Adipocyte (in vitro differentiated cells): ENCODE measurements around the gene BEGAIN.

Source experiments
- DNase-seq: peaks from one replicate; pipeline ENCODE4 v3.0.0-alpha.2; 2015; ENCODE audit warnings: low read depth
- H3K27me3 ChIP-seq: replicated peaks from 2 replicates; pipeline ENCODE4 v1.7.0; 2013; ENCODE audit warnings: mild to moderate bottlenecking, low read length, moderate library complexity; ENCODE audit not compliant: control insufficient read depth, insufficient read depth
- H3K36me3 ChIP-seq: 2 replicates; pipeline ENCODE4 v1.7.0; 2013; ENCODE audit warnings: low read length, mild to moderate bottlenecking, moderate library complexity; ENCODE audit not compliant: control insufficient read depth, insufficient read depth, severe bottlenecking
- H3K4me1 ChIP-seq: 2 replicates; pipeline ENCODE4 v1.7.0; 2013; ENCODE audit warnings: mild to moderate bottlenecking, low read length, moderate library complexity; ENCODE audit not compliant: control insufficient read depth, insufficient read depth
- H3K4me3 ChIP-seq: 2 replicates; pipeline ENCODE4 v1.7.0; 2013; ENCODE audit warnings: mild to moderate bottlenecking, low read length, moderate library complexity
- H3K9ac ChIP-seq: 2 replicates; pipeline ENCODE4 v1.7.0; 2013; ENCODE audit warnings: mild to moderate bottlenecking, low read length, moderate library complexity
- H3K9me3 ChIP-seq: 2 replicates; pipeline ENCODE4 v1.7.0; 2013; ENCODE audit warnings: mild to moderate bottlenecking, low read length, moderate library complexity; ENCODE audit not compliant: control insufficient read depth

The BEGAIN gene

DNA sequence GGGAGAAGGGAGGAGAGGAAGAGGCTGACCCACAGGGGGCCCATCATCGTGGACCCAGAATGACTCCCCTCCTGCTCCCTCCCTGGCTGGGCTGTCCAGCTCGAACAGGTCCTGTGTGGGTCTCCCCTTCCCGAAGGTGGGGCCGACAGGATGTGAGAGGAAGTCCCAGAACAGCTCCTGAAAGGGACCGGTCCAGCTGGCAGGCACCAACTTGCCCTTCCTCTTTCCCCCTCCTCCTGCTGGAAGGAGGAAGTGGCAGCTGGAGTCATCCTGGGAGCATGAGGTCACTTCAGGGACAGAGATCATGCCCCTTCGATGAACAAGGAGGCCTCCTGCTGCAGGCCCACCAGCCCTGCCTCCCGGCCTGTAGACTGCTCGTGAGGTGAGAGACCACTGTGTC, 35.0 kb upstream of the BEGAIN start:
- H3K36me3 ChIP-seq = no peaks in the 10 kb centered on the region
- peaks cover 83% of the 10 kb centered on the region for H3K27me3 ChIP-seq
- H3K4me1 ChIP-seq = peaks cover 6% of the 10 kb centered on the region
- H3K4me3 ChIP-seq = no peak overlapping the region
- no peak overlapping the region for H3K9ac ChIP-seq
- no peak for DNase-seq
- H3K9me3 ChIP-seq = peaks cover 23% of the 10 kb centered on the region

DNA sequence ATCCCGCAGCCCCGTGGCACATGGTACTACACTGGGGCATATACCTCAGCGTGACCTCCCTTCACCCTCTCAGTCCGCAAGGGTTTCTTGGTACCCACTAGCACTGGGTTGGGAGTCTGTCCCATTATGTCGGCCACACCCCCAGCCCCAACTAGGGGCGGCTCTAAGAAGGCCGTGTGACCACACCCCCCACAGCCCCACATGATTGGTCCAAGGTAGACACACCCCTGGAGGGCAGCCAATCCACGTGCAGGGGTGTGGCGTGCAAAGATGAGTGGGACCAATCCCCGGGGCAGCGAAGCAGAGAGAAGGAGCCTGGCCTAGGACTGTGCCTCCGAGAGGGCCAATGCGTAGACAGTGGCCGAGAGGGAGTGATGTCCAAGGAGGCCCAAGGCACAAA, 34.6 kb upstream of the BEGAIN start:
- Histone ChIP-seq H3K4me1 (peaks cover 6% of the 10 kb centered on the region), H3K4me3 (no peak overlapping the region), H3K9me3 (peaks cover 19% of the 10 kb centered on the region), H3K9ac (no peak overlapping the region), H3K36me3 (no peaks in the 10 kb centered on the region), H3K27me3 (peaks cover 83% of the 10 kb centered on the region)
- no peak for DNase-seq

DNA sequence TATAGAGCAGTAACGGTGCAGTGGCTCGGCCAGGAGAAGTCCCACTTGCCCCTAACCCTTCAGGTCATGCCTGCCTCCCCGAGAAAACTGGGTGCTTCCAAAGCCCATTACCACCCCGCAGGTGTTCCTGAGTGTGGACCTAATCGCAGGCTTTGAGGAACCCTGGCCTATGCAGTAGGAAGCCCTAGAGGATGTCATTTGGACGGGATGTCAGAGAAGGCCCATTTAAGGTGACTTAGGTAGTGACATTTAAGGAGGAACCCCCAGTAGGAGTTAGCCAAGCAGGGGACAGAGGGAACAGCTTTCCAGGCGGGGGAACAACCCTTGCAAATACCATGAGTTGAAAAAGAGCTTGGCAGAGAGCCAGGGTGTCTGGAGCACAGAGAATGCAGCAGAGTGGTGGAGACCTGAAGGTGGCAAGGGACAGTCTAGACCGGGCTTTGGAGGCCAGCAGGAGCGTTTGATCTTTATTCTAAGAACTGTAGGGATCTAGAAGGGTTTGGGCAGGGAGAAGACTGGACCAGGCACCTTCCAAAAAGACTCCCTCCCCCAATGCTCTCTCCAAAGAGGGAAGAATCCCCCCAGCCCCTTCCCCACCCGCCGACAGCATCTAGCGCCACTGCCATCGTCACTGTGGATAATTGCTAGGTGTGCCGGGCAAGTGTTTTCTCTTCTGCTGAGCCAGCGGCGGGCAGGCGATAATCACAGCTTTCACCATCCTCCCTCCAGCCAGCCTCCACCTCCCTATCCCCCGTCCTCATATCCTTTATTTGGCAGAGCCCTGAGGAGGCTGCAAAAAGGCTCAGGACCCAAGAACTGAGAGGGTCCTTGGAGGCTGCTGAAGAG, 33.3 kb upstream of the BEGAIN start:
- Histone ChIP-seq H3K9ac (no peak overlapping the region), H3K36me3 (no peaks in the 10 kb centered on the region), H3K27me3 (peaks cover 81% of the 10 kb centered on the region), H3K4me3 (no peak overlapping the region), H3K9me3 (peaks cover 6% of the 10 kb centered on the region), H3K4me1 (peaks cover 6% of the 10 kb centered on the region)
- no peak for DNase-seq

DNA sequence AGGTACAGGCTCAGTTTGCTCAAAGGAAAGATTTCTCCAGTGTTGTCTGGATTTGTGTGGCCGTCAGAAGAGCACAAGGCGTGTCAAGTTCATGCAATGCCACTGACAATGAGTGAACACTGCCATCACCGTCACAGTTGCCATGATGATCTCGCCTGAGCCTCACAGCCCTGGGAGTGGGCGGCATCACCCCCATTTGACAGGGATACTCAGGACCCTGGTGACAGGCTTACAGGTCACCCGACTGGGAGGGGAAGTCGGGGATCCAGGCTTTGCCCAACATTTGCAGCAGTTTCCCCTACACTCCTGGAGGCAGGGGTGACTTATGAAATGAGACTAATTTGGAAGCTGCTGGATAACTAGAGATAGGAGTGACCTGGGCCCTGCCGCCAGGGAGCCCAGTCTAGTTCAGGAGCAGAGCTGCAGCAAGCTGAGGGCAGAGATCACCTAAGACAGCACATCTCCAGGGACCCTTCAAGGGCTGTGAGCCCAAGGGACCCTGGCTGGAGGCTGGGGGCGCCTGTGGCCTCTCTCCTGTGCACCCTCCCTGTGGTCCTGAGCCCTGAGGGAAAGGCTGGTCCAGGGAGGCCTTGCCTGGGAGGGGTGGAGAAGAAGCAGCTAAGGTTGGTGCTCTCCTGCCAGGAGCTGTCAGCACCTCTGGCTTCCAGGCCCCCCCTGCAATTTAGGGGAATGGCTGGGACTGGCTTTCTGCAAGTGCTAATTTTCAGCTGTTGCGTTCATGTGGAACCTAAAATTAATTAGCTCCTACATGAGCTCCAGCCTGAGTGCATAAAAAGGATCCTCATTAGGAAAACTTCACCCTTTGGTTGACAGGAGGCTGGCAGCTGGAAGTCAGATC, 32.4 kb upstream of the BEGAIN start:
- DNase-seq = no peak
- Histone ChIP-seq H3K9me3 (no peaks in the 10 kb centered on the region), H3K36me3 (no peaks in the 10 kb centered on the region), H3K9ac (no peak overlapping the region), H3K27me3 (peaks cover 78% of the 10 kb centered on the region), H3K4me1 (peaks cover 6% of the 10 kb centered on the region), H3K4me3 (no peak overlapping the region)

DNA sequence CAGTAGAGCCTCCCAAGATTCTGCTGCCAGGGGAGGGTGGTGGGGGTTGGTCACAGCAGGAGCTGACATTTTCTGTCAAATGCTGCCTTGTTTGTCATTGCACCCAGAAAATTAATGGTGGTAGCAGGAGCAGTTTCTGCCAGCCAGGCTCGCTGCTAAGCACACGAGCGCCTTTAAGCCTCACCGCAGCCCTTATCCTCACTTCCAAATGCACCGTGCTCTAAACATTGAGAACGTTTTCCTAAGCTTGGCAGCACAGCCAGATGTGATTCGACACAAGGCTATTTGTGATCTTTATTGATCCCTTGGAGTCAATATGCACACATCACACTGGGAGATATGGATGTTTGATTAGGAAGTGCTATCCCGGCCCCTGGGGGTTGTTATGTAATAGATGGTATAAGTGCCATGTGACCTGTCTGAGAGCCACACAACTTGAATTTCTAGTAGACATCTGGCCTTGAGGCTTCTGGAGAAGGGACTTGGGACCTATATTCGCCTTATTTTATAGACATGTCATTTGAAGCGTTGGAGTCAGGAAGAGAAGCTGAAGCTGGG, 31.6 kb upstream of the BEGAIN start:
- no peak overlapping the region for H3K9ac ChIP-seq
- H3K4me3 ChIP-seq = no peak overlapping the region
- H3K9me3 ChIP-seq = no peaks in the 10 kb centered on the region
- no peaks in the 10 kb centered on the region for H3K36me3 ChIP-seq
- DNase-seq = no peak
- H3K27me3 ChIP-seq = peaks cover 76% of the 10 kb centered on the region
- H3K4me1 ChIP-seq = peaks cover 6% of the 10 kb centered on the region

DNA sequence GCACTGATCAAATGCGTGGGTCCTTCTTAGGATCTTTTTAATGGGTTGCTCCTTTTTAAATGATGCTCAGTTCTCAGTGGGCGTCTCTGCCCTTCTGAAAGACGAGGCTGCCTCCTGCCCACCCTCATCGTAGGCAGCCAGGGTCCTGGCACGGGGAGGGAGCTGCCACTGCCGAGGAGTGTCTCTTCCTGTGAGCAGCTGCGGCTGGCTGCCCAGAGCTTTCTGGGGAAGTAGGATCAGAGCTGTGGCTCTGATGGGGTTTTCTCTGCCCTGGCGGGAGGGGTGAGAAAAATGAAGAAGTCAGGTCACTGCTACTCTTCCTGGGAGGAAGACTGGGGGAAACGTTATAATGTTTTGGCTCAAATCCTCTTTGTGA, 31.1 kb upstream of the BEGAIN start:
- no peak for DNase-seq
- Histone ChIP-seq H3K36me3 (no peaks in the 10 kb centered on the region), H3K27me3 (peaks cover 73% of the 10 kb centered on the region), H3K4me1 (peaks cover 6% of the 10 kb centered on the region), H3K9ac (no peak overlapping the region), H3K4me3 (no peak overlapping the region), H3K9me3 (no peaks in the 10 kb centered on the region)

DNA sequence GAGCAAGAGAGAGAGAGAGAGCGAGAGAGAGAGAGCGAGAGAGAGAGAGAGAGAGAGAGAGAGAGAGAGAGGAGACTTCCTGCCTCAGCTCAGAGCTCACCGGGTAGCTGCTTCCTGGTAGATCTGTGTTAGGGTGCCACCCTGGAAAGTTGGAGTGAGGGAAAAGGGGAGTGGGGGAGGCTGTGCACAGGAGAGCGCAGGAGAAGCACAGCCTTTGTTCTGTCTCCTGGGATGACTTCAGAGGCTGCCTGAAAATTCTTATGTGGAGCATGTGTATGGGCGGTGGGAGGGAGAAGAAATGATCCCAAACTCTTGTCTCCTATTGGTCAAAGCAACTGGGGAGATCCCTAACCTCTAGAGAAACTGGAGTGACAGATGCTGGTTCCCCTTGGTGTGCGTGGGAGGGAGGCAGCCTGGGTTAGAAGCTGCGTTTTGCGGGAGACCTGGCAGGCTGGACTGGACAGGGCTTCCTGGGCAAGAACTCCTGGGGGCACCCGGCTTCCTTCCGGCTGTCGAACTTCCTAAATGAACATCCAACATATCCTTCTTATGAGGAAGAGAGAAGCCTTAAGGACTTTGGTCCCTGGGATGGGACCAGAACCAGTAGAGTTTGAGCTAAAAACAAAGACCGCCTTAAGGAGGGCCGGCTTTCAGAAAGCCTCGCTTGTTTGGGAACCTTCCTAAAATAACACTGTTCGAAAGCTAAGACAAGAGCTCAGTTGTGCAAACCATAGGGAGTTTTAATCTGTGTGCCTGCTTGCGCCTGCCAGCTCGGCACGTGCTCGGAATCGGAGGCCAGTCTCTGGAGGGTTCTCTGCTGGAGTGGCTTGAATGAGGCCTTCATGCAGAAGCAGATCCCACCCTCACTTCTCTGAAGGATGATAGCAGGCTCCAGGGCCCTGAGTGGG, 30.4 kb upstream of the BEGAIN start:
- DNase-seq = peak; percentile 10
- no peaks in the 10 kb centered on the region for H3K9me3 ChIP-seq
- peaks cover 69% of the 10 kb centered on the region for H3K27me3 ChIP-seq
- no peaks in the 10 kb centered on the region for H3K36me3 ChIP-seq
- H3K4me3 ChIP-seq = no peak overlapping the region
- H3K9ac ChIP-seq = no peak overlapping the region
- peaks cover 6% of the 10 kb centered on the region for H3K4me1 ChIP-seq

DNA sequence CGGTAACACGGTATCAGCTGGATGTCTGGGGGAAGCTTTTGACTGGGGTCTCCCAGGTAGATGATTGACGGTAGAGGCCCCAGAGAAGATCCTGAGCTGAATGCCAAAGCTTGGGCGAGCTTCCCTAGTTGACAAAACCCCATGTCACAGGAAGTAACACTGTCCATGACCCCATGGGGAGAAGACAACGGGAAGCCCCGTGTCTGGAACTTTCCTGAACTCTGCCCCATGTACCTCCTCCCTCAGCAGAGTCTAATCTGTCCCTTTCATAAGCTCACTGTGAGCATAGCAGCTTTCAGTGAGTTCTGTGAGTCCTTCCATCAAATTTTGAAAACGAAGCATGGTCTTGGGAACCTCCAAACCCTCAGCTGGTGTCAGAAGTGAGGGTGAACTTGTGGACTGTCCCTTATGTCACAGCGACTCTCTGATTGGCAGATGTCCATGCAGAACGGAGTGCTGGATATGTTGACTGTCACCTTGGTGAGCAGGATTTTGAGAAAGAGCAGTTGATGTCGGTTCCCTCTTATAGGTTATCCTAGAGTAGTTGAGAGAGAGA, 29.7 kb upstream of the BEGAIN start:
- H3K9ac ChIP-seq = no peak overlapping the region
- no peak for DNase-seq
- no peaks in the 10 kb centered on the region for H3K36me3 ChIP-seq
- H3K4me1 ChIP-seq = peaks cover 6% of the 10 kb centered on the region
- no peaks in the 10 kb centered on the region for H3K9me3 ChIP-seq
- no peak overlapping the region for H3K4me3 ChIP-seq
- peaks cover 62% of the 10 kb centered on the region for H3K27me3 ChIP-seq

DNA sequence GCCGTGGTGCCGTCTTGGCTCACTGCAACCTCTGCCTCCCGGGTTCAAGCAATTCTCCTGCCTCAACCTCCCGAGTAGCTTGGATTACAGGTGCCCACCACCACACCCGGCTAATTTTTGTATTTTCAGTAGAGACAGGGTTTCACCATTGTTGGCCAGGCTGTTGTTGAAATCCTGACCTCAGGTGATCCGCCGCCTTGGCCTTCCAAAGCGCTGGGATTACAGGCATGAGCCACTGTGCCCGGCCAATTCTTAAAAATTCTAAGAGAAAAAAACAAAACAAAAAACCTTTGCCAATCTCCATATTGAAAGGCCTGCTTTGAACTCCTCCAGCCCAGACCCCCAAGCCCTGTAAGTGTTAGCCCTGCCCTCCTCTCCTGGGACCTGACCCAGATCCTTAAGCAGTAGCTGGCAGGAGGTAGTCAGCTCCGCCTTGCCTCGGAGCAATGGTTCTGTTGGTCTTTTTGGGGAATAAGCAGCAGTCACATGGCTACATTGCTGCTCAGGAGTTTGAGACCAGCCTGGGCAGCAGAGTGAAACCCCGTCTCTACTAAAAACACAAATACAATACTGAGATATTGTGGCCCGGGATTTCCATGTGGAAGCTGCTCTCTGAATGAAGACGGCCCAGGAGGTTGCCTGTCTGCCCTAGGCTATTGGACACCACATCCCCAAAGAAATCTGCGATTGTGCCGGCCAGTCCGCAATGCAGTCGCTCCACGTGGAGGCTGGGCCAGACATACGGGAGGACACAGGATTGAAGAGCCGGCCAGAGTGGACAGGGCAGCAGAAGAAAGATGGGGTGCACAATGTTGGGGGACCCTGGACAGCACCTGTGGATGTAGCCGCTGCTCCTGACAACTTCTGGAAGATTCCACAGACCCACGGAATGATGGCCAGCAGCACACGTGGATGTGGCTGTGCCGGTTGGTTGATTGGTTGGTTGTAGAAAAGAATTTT, 28.8 kb upstream of the BEGAIN start:
- Histone ChIP-seq H3K4me1 (peaks cover 6% of the 10 kb centered on the region), H3K9ac (no peak overlapping the region), H3K4me3 (no peak overlapping the region), H3K36me3 (no peaks in the 10 kb centered on the region), H3K27me3 (peaks cover 55% of the 10 kb centered on the region), H3K9me3 (no peaks in the 10 kb centered on the region)
- DNase-seq = no peak

DNA sequence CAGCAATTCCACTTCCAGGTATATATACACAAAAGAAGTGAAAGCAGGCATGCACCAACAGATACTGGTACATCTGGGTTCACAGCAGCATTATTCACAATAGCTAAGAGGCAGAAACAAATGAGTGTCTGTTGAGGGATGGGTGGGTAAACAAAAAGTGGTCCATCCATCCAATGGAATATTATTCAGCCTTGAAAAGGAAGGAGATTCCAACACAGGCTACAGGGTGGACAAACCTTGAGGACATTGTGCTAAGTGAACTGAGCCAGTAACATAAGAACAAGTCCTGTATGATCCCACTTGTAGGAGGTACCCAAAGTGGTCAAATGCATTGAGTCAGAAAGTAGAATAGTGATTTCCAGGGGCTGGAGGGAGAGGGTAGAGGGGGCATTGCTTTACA, 27.6 kb upstream of the BEGAIN start:
- DNase-seq = no peak
- Histone ChIP-seq H3K4me3 (no peak overlapping the region), H3K9ac (no peak overlapping the region), H3K27me3 (peaks cover 47% of the 10 kb centered on the region), H3K36me3 (no peaks in the 10 kb centered on the region), H3K9me3 (no peaks in the 10 kb centered on the region), H3K4me1 (peaks cover 6% of the 10 kb centered on the region)
